HG02798 (cell line): ENCODE results near the gene TSPAN15.
"Not testable (repeated sequence)": the region's sequence is repeated elsewhere in the genome, so short reads cannot be mapped to it uniquely, and the experiment has no call there.

Experiments used
- ATAC-seq: cut with Tn5 transposase; IDR thresholded peaks from one replicate; pipeline ENCODE4 v1.9.1; 2021; ENCODE audit warnings: mild to moderate bottlenecking; ENCODE audit not compliant: unreplicated experiment, poor library complexity

Gene TSPAN15

DNA sequence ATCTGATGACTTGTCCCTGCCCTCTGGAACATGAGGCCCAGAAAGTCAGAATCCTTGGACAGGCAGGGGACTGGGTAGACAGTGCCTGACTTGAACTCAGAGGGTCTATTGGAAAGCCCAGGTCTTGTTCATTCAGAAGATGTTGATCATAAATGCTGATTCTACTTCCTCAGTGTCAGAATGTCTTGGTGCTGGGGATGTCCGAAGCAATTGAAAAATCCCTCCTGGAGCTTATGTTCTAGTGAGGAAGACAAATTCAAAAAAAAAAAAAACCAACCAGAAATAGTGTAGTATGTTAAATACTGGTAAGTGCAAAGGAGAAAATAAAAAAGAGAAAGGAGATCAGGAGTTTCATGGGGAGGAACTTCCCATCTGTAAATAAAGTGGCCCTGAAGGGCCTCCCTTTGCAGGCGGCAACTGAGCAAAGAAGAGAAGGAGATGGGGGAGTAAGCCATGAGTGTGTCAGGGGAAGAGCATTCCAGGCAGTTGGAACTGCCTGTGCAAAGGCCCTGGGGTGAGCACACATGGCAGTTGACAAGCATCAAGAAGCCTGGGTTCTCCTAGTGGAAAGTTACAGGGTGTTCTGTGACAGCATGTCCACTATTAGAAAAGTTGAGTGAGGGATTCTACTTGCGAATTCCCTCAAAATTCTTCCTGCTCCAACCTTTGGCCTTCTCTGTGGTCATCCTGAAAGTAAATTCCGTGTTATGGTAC is 30.7 kb downstream of the TSPAN15 start:
- ATAC-seq = no peak

DNA sequence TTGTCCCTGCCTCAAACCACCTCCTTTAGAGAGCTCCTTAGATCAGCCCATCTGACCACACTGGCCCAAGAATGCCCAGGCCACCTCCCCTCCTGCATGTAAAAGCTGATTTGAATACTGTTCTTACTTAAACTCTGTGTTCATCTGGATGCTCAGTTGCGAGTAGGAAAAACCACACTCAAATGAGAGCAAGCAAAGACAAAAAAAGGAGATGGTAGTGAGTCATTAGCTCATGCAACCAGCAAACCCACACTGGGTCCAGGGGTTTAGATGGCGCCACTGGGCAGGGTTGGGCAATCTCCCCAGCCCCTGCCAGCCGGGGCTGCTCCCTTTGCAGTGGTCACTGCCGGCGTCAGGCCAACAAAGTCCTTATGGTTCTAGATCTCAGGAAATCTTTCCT is 32.7 kb downstream of the TSPAN15 start:
- no peak for ATAC-seq

DNA sequence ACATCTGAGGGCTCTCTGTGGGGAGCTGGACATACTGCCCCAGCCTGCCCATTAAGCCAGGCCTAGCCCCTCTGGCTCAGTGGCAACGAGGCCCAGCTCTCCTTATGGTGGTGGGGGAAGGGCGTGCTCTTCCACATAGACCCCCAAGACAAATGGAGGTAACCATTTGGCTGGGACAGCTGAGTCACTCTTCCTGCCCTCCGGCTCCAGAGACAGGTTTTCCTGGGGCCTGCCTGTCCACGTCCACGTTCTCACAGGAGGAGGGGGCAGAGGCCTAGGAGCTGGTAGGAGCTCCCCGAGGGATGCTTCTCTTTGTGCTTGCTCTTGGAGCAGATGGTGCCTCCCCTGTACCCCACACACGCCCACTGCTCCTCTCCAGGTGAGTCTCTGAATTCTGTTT is 33.5 kb downstream of the TSPAN15 start:
- no peak for ATAC-seq

DNA sequence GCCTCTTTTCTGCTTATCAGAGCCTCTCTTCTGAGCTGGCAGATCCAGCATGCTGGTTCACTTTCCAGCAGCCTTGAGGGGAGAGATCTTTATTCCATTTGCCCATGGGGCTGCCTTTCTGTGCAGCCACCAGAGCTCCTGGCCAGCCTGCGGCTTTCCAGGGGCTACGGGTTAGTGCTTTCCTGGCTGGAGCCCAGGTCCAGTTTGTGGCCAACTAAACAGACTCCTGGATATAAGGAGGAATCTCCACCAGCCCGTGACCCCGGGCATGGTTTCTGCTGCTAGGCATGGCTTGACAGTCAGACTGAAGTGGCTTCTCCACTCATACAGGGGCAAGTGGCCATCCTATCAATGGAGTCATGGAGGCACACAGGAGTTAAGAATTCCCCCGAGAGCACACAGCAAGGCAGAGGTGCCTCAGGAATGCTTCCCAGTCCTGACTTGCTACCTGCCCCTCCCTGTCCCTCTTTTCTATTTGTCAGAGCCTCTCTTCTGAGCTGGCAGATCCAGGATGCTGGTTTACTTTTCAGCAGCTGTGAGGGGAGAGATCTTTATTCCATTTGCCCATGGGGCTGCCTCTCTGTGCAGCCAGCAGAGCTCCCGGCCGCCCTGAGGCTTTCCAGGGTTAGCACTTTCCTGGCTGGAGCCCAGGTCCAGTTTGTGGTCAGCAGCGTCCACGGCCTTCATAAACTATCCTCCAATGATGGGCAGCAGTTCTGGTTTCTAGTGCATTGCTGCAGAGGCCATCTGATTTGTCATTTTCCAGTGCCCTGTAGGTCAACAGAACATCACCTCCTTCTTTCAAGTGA is 35.9 kb downstream of the TSPAN15 start:
- no peak for ATAC-seq

DNA sequence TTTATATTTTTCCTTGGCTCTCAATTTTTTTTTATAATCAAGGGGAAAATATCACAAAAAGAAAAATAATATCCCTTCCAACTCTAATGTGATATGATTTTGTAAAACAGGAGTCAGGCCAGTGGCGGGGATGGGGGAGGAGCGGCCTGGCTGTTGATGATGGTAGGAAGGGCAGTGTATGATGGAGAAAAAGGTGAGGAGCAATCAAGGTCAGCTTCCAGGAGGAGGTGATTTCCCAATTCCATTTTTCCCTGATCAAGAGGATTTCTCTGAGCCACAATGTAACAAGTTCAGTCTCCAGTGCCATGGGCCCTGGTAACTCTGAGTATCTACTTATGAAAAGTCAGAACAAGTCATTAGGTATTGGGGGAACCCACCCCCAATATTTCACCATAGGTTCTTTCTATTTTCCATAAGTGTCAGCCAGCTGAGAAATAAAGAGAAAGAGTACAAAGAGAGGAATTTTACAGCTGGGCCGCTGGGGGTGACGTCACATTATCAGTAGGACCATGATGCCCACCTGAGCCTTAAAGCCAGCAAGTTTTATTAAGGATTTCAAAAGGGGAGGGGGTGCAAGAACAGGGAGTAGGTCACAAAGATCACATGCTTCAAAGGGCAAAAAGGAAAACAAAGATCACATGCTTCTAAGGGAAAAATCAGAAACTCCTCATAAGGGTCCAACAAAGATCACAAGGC is 37.0 kb downstream of the TSPAN15 start:
- not testable (repeated sequence) for ATAC-seq

DNA sequence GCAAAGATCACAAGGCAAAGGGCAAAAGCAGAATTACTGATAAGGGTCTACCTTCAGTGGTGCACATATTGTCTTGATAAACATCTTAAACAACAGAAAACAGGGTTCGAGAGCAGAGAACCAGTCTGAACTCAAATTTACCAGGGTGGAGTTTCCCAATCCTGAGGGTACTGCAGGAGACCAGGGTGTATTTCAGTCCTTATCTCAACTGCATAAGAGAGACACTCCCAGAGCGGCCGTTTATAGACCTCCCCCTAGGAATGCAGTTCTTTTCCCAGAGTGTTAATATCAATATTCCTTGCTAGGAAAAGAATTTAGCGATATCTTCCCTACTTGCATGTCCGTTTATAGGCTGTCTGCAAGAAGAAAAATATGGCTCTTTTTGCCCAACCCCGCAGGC is 37.6 kb downstream of the TSPAN15 start:
- not testable (repeated sequence) for ATAC-seq

DNA sequence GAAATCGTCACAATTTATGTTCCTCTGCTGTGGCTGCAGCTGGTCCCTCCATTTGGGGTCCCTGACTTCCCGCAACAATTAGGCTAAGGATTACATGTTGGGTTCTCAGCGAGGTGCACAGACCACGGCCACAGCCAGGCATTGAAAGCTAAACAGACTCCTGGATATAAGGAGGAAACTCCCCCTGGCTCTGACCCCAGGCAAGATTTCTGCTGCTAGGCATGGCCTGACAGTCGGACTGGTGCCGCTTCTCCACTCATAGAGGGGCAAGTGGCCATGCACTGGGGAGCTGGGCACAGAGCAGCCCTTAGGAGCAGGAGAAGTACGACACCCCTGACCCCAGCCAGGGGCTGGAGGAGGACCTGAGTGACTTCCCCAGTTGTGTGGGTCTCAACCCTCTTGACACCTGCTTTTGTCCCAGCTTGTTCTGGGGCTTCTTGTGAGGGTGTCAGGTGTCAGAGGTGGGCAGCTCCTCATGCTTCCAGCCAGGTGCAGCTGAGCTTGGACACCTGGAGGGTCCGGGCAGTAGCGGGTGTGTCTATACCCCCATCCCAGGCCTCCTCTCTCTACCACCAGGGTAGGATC is 38.3 kb downstream of the TSPAN15 start:
- ATAC-seq = no peak

DNA sequence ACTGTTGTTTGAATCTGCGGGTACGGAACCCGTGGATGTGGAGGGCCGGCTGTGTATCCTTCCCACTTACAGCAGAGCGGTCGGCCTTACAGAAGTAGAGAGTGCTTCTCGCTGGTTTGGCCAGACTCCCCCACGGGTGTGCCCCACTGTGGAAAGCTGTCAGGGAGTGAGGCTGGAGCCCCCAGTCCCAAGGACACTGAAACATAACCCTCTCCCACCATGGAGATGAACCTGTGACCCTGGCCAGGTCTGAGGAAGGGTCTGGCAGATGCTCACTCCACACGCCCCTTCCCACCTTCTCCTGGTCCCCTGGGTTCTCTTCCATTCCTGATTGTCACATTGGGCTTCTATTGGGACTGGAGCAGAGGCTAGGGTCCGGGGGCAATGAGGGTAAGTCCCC is 39.6 kb downstream of the TSPAN15 start:
- ATAC-seq = no peak

DNA sequence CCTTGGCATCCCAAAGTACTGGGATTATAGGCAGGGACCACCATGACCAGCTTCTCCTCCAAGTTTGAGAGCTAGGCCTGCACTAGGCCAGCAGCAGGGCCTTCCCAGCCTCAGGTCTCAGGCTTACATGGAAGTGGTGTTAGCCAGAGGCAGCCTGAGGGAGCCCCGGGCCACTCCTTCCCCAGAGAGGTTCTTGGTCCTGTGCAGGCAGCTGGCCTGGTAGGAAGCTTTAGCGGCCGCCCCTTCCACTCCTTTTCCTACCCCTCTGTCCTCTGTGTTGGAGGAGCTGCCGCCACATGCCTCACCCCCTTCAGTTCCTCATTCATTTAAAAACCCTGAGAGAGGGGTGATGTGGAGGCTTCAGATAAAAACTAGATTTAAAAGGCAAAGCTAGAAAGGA is 40.3 kb downstream of the TSPAN15 start:
- no peak for ATAC-seq

DNA sequence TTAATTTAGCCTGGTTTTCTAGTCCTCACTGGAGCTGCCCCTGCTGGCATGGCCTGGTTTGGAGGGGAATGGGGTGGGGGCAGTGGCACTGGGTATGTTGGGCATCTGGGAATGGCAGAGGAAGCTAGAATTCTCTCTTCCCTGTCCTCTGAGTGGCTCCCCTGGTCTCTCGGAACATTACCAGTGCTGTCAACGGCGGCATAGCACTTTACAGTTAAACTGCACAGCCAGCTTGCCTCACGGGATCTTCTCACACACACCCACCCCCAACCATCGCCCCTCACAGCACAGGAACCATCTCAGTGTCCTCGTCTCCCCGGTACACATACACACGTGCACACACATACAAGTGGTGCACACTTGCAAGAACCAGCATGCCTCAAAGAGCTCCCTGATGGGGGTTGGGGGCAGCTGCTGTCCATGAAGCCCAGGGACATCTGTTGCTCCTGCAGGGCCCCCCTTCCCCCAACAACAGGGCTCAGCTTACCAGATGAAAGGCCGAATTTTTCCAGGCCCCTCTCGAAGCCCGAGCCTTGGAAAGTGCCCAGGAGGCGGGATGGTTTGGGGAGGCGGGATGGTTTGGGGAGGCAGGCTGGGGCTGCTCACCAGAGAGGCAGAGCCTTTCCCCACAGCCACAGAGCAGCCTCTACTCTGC is 41.0 kb downstream of the TSPAN15 start:
- ATAC-seq = no peak

DNA sequence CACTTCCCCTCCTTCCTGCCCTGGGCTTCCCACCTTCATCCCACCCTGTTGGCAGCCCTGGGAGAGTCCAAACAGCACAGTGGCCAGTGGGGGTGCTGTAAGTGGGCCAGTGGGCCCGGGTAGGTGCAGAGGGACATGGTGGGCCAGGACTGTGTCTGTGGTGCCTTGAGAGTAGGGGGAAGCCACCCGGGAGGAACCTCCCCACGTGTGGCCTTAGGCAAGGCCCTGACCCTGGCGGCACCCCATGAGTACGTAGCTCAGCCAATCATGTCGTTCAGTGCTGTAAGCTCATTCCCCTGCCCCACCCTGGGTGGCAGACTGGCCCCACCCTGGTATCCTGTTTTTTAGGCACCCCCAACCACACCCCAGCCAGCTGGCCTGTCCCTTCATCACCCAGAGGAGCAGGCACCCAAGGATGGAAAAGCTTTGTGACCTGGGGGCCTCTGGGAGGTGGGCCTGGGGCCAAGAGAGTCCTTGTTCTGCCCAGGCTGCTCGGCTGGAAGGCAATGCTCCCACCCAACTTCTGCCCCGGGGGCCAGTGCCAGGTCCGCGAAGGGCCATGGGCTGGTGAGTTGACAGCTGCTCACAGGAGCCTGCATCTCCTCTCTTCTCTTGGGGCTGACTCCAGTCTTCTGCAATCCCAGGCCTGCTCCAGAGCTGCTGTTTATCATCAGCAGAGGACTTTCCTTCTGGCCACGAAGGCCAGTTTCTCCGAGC is 41.6 kb downstream of the TSPAN15 start:
- no peak for ATAC-seq

DNA sequence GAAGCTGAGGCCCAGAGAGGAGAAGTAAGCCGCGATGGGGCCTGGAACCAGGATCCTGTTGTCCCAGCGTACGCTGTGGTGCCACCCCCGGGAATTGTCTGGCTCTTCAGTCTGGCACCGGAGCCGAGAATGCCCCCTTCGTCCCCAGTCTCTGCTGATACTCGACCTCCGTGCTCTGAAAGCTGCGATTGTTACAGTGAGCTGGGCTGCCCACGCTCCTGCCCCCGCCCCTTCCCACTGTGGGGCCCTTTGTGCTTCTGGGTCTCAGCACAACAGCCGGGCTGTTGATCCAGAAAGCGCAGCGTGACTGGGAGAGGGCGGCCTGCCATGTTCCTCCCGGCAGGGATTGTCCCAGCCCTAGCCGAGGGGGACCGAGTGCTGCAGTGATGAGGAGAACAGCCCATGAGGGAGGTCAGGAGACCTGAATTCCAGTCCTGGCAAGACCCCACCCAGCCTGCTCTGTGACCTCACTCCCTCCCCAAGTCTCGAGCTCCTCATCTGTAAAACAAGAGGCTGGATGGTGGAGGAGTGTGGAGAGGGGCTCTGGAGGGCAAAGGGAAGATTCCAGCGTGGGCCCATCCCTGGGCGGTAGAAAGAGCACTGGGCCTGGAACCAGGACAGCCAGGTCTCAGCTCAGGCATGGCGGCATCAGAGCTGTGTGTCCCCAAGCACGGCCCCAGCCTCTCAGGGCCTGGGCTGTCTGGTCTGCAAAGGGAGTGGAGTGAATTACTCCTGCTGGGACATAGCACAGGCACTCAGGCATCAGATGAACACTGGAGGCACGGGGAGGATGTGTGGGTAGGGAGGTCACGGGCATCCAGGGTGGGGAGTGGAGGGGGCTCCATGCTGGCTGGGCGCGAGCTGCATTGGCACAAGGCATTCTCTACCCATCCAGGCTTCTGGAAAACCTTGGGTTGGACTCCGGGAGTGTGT is 43.6 kb downstream of the TSPAN15 start:
- no peak for ATAC-seq

DNA sequence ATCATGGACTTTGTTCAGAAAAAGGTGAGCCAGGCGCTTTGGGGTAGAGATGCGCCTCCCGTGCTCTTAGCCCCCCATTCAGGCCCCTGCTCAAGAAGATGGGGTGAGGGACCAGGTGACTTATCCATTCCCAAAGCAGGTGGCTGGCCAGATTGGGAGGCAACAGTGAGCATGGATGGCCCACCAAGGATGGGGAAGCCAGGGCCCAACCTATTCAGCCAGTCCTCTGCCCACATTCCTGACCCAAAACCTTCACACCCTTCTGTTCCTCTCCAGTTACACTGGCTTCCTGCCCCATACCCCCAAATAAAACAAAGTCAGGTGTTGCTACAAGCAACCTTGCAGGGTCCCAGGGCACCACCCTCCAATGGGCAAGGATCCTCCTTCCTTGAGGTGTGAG is 44.4 kb downstream of the TSPAN15 start:
- ATAC-seq = no peak

DNA sequence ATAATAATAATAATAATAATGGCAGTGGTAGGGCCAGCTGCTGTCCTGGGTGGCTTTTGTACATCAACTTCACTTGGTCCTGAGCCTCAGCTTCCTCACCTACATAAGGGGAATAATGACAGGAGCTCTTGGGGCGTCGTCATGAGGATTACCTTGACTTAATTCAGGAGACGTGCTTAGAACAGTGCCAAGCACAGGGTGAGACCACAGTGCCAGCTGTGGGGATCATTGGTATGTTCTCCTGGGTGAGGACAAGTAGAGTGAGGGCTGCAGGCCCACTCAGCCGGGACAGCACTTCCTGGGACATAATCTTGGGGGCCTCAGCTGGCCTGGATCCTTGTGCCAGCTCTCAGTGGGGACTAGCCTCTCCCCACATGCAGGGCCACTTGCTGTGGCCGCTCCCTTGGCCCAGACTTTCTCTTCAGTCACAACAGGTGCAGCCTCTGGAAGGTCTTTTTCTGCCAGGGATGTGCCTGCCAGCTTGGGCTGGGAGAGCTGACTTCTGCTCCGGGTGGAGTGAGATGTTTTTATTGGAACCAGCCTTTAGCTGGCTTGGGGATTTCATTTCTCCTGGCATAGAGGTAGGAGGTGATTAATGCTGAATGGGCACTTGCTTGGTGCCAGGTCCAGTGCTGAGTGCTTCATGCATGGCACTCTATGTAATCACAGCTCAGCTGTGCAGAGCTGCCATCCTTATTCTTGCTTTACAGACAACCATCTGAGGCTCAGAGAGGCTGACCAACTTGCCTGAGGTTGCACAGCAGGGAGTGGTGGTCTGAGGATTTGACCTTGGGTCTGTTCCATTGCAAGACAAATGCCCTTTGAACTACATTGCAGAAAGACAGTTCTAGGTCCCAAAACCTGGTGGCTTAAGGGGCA is 45.3 kb downstream of the TSPAN15 start:
- ATAC-seq = no peak

DNA sequence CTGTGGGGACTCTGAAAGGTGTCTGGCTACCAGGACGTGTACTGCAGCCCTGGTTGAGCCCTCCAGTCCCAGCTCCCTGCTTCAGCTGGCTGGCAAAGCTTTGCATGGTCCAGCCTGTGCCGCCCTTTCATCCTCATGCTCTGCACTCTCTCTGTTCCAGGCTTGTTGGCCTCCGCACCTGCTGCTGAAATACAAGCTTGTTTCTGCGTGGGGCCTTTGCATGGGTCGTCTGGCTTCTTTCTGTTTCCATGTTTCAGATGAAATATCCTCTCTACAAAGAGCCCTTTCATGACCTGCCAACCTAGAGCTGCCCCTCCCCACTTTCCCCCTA is 45.9 kb downstream of the TSPAN15 start:
- ATAC-seq = no peak

DNA sequence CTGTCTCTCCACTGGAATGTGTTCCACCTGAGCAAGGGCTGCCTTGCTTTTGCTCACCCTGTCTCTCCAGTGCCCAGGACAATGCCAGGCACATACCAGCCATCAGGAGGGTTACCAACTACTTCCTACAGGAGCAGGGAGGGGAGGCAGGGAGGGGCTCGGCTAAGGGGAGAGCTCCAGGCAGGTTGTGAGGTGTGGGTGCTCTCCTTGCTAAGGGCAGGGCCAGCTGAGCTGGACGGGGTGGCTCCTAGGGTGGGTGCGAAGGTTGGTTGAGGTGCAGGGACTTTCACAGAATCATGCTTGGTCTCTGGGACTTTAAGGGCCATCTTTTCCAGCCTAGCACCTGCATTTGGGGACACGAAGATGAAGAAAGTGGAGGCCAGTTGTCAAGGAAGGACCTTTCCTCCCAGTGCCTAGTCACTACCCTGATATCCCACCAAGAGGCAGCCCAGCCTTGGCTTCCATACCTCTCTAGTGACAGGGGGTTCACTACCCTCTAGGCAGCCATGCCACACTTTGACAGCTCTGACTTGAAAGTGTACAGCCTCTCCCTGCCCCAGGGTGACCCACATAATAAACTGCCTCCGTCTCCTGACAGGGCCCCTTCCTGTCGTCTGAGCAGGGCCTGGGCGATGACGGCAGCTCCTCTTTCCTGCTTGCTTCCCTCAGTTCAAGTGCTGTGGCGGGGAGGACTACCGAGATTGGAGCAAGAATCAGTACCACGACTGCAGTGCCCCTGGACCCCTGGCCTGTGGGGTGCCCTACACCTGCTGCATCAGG is 46.5 kb downstream of the TSPAN15 start:
- no peak for ATAC-seq
